ENCODE measurements around the gene EXOC2.
A peak's percentile ranks its signal among the peaks of the same experiment; 100 is the strongest.
"Not testable (repeated sequence)": the region's sequence is repeated elsewhere in the genome, so short reads cannot be mapped to it uniquely, and the experiment has no call there.

The EXOC2 gene

DNA sequence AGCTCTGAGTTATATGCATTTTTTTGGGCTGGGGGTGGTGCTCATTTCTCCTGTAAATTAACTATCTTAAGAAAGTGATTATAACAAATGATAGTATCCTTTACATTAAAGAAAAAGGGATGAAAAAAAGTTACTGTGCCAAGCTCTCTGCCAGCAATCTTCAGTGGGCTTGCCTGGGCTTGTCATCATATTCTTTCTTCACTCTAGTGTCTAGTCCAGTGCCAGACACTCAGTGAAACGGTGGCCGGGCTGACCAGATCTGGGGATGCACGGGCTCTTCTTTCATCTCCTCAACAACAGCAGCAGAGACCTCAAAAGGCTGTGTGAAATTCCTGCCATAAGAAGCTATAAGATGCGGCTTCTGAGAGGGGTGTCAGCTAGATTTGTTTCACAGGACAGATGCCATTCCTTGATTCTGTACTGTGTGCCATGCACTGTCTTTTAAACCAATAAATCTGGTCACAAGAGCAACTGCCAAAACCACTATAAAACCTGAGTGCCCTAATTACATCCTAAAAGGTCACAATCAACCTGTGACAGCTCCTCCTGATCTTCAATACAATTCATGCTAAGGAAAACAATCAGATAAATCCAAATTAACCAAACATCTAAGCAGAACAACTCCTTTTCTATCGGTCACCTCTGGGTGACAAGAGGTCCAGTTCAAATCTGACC, 12.1 kb downstream of the EXOC2 start:
- no peak for DNase-seq

DNA sequence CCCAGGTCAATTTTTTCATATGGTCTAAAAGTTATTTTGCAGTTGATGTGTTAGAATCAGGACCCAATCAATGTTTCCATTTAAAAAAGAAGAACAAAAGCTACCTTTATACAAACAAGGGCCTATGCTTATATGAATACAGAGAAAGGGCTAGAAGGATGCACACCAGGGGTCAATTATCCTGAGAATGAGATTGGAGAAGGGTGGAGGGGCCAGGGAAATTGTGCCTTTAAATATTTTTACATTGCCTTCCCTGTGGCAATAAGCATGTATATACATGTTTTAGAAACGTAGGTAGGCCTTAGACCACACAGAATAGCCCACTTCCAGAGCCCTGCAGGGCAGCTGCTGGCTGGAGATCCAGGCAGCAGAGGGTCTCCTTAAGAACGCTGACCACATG, 12.7 kb downstream of the EXOC2 start:
- DNase-seq, result no peak

DNA sequence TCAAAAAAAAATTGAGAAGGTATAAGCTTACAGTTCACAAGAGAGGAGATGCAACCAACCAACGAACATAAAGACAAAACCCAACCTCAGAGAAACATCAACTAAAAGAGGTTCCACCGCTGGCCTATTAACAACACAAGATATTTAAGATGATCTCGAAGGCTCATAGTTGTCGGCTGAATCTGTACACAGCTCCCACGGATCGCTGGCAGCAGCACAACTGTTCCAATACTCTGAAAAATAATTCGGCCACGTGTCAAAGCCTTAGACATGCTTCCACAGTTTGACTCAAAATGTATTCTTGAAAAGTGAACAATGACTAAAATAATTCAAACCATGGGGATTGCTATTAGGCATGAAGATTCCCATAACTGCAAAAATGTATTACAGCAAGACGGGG, 13.7 kb downstream of the EXOC2 start:
- DNase-seq, result no peak

DNA sequence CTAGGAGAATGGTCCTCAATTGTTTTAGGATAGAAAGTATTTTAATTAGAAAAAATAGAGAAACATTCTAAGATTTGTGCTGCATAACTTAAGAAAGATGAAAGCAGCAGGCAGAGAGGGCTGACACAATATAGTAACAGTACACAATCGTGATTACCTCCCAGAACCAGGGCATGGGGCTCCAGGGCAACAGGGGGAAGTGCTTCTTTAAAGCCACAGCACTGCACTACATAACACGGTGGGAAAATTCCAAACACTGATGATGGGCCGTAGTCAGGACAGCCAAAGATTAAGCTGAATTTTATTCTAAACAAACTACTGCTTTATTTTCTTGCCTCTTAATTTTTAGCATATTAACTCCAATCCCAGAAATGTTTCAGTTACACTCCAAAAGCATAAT, 14.4 kb downstream of the EXOC2 start:
- no peak for DNase-seq

DNA sequence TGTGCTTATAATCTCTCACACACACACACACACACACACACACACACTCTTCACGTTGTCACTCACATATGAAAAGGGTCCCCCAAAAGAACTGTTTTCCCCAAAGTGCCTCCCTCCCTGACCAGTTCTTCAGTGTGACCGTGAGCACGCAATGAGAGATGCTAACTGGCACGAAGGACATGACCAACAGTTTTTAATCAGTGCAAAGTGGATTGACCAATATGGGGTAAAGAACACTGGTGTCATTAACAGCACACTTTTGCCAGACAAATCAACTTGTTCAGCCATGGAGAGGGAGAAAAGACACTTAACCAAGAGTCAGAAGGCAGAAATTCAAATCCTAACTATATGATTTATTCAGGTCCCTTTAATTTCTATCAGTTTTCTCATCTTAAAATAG, 15.0 kb downstream of the EXOC2 start:
- DNase-seq, result no peak

DNA sequence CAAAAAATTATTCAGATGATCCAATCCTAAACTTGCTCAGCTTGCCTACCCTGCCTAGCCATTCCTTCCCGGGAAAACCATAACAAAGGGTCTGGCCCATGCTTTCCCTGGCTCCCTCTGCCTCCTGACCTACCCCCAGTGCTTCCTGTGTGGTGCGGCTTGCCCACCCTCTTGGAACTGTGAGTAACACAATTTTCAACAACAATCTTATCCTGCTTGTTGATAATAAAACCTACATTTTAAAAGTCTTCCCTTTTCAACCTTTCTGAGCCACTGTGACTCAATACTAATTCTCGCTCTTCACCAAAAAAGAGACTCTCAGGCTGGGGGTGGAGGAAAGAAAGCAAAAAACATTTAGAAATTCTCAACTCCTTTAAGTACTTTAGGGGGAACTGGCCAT, 18.0 kb downstream of the EXOC2 start:
- no peak for DNase-seq

DNA sequence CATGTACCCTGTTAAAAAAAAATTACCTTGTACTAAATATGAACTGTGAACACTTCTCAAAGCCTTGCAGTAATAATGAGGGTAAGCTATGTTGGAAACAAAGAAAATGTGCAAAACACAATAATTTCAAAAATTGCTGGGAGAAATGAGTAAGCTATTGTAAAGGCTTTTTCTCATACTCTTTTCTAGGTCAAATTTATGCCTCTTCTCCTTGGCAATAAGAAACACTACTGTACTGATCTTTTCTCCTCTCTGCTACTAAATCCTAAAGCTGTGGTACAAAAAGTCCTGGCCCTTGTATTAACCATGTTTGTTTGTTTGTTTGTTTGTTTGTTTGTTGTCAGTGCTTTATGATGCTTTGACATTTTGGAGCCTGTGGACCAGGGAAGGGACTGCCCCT, 18.5 kb downstream of the EXOC2 start:
- DNase-seq, result no peak

DNA sequence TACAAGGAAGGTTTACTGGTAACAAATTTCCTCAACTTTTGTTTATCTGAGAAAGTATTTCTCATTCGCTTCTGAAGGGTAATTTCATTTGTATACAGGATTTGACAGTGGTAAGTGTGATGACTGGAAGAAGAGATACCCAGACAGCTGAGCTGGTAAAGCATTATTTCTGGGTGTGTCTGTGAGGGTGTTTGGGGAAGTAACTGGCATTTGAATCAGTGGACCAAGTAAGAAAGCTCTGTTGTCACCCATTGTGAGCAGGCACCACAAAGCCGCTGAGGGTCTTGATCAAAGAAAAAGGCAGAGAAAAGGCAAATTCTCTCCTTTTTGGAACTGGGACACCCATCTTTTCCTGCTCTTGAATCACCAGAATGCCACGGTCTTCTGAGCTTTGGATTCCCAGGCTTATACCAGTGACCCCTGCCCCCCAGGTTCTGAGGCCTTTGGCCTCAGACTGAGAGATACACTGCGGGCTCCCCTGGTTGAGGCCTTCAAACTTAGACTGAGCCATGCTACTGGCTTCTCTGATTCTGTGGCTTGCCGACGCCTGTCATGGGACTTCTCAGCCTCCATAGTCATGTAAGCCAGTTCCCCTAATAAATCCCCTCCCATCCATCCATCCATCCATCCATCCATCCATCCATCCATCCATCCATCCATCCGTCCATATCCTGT, 25.5 kb downstream of the EXOC2 start:
- DNase-seq, result no peak

DNA sequence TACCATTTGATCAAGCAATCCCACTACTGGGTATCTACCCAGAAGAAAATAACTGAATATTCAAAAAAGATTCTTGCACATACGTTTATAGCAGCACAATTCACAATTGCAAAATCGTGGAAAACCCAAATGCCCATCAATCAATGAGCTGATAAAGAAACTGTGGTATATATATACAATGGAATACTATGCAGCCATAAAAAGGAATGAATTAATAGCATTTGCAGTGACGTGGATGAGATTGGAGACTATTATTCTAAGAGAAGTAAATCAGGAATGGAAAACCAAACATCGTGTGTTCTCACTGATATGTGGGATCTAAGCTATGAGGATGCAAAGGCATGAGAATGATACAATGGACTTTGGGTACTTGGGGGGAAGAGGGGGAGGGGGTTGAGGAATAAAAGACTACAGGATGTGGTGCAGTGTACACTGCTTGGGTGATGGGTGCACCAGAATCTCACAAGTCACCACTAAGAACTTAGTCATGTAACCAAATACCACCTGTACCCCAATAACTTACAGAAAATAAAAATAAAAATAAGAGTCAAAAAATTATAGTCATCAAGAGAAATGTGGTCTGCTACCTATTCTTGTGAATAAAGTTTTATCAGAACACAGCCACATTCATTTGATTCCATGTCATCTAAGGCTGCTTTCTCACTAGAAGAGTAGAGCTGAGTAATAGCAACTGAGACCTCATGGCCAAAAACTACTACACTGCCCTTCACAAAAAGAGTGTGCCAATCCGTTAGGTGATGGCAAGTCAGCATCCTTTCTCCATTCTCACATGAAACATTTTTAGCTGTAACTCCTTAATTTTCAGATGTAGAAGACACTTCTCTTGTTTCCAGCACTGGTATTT, 27.3 kb downstream of the EXOC2 start:
- no peak for DNase-seq

DNA sequence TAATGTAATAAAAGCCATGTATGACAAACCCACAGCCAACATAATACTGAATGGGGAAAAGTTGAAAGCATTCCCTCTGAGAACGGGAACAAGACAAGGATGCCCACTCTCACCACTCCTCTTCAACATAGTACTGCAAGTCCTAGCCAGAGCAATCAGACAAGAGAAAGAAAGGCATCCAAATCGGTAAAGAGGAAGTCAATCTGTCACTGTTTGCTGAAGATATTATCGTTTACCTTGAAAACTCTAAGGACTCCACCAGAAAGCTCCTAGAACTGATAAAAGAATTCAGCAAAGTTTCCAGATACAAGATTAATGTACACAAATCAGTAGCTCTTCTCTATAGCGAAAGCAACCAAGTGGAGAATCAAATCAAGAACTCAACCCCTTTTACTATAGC, 29.2 kb downstream of the EXOC2 start:
- DNase-seq, result not testable (repeated sequence)

DNA sequence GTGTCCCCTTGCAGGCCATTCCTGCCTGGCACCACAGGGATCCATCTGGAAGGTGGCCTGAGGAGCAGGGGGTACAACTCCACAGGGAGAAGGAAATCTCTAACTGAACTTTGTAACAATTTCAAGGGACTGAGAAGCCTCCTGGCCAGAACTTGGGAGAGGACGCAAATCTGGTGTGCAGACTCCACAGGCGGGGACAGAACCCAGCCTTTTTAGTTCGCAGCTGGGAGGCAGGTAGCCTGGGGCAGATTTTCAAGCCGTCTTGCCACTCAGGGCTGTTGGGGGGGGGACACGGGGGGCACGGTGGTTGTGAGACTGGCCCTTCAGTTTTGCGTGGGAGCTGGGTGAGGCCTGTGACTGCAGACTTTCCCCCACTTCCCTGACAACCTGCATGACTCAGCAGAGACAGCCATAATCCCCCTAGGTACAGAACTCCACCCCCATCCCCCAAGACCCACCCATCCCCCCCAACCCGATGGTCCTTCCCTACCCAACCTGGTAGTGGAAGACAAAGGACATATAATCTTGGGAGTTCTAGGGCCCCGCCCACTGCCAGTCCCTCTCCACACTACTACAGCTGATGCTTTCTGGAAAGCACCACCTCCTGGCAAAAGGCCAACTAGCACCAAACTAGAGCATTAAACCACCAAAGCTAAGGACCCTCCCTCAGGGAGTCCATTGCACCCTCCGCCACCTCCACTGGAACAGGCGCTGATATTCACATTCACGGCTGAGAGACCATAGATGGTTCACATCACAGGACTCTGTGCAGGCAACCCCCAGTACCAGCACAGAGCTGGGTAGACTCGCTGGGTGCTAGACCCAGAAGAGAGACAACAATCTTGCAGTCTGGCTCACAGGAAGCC, 33.0 kb downstream of the EXOC2 start:
- DNase-seq, result peak; percentile 62

DNA sequence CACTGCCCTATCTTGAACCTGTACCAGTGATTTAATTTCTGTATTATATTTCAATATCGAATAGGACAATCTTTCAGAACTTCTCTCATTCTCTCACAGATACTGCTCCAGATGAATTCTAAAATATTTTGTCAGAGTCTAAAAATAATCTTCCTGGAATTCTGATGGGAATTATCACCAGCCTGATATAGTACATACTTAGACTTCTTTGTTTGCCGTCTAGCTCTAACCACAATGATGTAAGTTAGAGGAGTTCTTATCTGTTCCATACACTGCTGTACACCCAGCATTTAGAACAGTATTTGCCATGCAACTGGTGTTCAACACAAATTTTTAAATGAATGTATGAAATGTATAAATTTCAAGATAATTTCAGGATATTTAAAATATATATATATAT, 34.7 kb downstream of the EXOC2 start:
- no peak for DNase-seq

DNA sequence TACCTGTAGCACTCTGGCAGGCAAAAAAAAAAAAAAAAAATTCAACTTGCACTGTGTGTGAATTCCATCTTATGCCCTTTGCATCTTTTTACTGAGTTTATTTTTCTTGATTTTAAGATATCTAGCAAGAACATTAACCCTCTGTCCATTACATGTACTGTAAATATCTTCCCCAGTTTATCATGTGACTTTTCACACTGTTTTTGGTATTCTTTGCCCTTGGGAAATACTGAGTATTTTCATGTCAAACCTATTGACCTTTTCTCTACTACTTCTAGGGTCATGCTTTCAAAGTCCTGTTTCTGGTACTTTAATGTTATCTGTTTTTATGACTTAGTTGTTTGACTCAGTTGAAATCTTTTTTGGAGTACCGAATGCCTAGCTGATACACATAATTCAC, 35.2 kb downstream of the EXOC2 start:
- DNase-seq, result no peak

DNA sequence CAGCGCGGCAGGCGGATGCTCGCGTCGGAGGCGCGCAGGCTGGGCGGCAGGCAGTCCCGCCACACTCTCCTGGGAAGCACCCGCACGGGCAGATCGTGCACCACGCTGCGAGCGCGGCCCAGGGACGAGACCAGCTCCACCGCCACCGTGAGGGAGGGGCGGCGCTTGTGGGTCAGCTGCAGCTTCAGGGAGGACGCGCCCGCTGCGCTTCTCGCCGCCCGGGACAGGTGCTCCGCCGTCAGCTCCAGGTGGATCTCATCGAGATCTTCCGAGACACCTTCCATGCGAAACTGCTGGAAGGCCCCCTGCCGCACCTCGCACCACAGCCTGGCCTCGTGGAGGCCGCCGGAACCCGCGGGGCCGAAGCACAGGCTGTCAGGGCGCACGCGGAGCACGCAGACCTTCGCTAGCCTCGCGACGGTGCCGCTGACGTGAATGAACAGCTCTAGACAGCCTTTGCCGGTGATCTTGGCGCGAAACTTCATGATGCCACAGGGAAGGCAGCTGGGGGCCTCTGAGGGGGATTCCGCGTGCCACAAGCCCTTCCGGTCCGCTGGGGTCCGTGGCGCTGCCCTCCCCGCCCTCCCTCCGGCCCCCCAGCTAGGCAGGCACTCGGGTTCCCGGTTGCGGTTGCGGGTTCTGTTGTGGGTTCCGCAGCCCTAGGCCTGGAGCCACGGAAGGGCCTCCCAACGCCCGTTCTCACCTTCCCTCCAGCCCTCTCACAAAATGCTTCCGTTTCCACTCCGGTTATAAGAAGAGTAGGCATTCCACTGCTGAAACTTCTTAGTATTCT, 36.3 kb downstream of the EXOC2 start, which contains the start of gene HUS1B:
Gene HUS1B, minus strand, starts transcription at position 641 of the 793 bp plus-strand sequence. Its CDS starts 156 bp downstream, at position 485.
- DNase-seq, result no peak

DNA sequence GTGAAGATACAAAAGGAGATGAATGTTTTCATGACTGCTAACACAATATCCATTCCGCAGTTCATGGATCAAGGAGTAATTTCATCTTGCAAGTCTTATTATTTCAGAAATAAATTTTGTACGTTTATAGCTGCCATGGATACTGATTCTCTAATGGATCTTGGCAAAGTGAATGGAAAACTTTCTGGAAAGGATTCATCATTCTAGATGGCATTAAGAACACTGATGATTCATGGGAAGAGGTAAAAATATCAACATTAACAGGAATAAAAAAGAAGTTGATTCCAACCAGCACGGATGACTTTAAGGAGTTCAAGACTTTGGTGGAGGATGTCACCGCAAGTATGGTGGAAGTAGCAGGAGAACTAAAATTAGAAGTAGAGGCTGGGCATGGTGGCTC, 38.8 kb downstream of the EXOC2 start:
- DNase-seq, result no peak

DNA sequence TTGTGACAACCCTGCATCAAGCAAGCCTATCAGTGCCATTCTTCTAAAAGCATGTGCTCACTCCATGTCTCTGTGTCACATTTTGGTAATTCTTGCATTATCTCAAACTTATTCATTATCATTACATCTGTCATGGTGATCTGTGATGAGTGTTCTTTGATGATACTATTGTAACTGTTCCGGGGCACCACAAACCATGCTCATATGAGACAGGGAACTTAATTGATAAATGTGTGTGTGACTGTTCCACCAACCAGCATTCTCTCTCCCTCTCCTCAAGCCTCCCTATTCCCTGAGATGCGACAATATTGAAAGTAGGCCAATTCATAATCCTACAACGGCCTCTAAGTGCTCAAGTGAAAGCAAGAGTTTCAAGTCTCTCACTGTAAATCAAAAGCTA, 40.1 kb downstream of the EXOC2 start:
- DNase-seq, result no peak

DNA sequence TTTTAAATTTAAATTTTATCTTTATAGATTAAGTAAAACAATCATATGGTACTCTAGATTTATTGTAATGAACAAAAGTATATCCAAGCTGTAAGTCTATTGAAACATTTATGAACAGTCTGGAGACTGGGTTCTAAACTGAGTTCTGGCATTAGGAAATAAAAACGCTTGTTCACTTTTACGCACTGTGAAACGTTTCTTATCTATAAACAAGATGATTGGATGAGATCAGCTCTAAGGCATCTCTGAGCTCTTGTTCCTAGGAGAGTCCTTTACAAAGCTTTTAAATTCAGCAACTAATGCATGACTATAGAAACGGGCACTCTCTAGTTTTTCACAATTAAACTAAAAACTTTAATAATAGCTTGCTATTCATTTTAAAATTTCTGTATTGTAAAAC, 42.8 kb downstream of the EXOC2 start:
- DNase-seq, result no peak

DNA sequence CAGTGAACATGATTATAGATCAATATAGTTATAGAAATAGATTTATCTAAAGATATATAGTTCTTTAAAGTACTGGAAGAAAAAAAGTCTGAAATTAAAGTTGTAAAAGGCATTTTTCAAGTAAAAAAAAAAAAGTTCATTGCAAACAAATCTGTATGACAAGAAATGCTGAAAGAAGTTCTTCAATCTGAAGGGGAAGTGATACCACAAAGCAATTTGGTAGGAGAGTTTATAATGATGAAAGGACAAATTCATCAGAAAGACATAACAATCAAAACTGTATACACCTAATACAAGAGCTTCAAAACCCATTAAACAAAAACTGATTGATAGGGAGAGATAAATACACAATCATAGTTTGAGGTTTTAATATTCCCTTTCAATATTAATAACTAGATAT, 50.1 kb downstream of the EXOC2 start:
- DNase-seq, result no peak

DNA sequence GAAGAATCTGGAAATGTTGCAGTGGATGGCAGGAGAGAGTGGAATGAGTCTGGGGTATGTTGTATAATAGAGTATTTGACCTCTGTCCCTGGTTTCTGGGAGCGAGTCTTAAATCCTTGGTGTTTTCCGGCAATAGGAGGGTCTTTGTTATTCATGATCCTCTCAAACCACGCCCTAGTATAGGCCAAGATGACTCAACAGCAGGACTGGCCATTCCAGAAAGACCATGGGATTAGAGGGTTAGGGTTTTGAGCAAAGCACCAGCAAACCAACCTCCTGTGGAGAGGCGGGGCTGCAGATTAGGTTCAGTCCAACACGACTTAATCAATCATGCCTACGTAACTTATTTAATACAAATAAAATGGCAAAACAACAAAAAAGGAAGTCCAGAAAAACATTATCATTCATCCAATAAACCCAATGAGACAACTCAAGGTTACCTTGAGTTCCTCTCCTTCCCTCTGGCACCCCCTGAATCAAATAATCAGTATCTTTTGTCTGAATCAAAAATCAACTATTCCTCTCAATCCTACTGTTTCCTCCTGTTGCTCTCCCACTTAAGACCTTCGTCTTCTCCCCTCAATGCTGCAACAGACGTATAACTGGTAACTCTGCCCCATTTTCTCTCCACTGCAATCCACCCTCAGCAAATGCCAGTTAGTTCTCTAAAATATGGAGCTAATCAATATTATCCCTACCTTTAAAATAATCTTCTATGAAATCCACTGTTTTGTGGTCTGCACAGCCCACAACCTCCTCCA, 51.5 kb downstream of the EXOC2 start:
- DNase-seq, result no peak

DNA sequence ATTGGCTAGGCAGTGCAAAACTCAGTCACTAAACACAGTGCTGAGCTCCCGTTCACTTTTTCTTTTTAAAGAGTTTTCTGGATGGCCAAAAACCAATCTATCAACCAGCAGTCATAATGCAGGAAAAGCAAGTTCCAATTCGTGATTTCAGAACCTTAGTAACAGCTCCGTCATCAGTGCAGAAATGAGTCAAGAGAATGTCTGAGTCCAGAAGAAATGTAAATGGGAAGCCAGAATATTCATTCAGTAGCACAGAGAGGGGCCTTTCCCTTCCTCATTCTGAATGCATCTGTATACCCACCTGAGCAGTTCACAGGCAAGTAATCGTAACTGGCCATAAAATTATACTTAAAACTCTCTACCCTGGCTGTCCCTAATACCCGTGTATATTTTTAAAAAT, 56.5 kb downstream of the EXOC2 start:
- no peak for DNase-seq

DNA sequence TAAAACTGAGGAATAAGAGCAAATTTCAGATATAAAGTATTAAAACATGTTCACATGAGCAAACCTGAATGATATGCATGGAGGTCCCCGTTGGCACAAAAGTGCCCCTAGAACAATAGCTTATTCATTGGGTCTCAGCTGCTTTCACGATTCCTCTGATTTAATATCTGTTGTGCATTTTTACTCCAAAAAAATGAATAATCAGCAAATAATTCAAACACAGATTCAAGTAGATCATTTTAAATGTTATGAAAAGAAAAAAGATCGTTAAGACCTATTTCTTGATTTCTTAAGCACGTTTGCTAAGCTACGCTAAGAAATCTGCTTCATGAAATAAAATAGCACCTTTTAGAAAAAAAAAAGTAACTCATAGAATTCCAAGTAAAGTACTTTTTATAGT, 57.7 kb downstream of the EXOC2 start:
- no peak for DNase-seq

Measured in activated CD8-positive, alpha-beta memory T cell treated with anti-CD3 and anti-CD28 coated beads for 24 hours (primary cell).